ENCODE measurements around the gene SNAP29.
"Not testable (repeated sequence)": the region's sequence is repeated elsewhere in the genome, so short reads cannot be mapped to it uniquely, and the experiment has no call there.

SNAP29 gene

DNA sequence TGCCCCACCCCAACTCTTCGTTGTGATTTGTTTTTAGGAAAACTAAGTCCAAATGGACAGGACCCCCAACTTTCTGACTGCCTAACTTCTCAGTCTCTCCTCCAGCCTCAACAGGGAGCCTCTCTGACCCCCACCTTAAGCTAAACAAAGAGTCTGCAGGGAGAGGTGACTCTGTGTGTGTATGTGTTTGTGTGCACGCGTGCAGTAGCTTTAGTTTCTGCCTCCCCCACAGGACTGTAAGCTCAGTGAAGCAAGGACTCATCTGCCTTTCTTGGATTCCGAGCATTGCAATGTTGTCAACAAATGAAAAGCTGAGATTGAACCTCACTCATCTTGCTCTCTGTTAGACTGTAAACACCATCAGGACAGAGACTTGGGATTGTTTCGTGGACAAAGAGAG lies 7.9 kb downstream of the SNAP29 start:
- DNase-seq (ENCODE audit: low read depth in 2 of 2) = no peak

DNA sequence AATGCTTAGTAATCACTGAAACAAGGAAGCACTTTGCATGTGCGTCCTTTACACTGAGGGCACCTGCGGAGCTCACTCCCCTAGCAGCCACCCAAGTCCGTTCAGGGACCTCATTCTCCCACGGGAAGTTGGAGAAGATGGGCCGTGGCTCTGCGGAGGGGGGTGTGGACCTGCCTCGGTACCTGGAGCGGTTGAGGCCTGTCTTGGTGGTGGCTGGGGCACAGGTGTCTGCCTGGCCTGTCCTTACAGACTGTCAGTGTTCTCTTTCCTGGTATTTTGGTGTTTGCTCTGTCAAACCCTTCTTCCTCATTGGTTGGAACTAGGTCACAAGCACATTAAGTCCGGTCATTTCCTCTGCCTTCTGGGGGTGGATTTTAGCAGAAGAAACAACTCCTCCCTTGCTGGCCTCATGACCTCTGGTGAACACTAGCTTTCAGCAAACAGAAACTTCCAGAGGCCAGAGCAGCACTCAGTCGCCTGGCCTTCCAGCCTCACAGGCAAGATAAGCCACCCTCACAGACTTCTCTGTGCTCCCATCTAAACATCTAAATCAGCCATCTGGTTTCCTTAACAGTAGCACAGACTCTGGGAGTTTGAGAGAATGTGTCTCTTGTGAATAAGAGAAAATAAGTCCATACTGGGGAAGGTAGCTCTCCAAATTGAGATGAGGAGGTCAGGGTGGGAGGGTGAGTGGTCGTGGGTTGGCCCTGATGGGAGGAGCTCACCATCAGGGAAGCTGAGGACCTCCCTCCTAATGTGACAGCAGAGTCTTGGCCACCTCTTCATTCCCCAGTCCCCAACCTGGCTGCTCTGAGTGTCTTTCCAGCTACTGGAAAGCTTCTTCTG lies 8.6 kb downstream of the SNAP29 start:
- no peak for DNase-seq (ENCODE audit: low read depth in 2 of 2)

DNA sequence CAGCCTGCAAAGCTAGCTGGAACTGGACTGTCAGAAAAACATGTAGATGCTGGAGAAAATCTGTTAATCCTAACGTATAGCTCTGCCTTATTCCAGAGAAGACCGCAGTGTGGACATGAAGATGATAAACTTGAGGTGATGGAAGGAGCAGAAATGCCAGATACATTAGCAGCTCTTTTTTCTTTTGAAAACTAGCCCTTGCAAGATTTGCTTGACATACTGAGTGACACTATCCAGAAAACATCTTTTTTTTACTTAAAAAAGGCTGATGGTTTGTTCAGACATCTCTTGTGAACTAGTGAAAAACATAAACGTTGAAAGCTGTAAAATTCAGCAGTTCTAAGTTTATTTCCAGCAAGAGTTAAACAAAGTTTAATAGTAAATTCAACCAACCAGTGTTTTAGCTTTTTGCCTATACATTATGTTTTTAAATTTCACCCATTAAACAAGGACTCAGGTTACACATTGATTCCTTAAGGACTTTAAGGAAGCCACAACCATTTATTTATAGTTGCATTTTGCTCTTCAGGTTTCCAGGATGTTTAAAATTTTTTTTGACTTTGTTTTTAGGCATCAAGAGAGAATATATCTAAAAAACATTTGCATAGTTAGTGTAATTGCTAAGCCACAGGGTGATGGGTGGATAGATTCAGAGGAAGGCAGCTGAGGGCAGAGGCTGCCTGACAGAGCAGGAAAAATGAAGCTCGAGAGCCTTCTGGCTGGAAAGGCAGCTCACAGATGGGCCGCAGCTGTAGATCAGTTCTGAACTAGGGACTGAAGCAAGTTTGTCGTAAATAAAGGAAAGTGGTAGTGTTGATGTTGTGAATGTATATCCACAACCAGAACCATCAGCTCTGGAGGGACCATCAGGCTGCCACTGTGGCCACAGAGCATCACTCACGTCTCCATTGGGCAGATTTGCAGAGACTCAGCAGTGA lies 9.5 kb downstream of the SNAP29 start:
- DNase-seq (ENCODE audit: low read depth in 2 of 2) = no peak

GRCh38 chr22:20869234-20869633 lies 10.4 kb downstream of the SNAP29 start:
- no peak for DNase-seq (ENCODE audit: low read depth in 2 of 2)

DNA sequence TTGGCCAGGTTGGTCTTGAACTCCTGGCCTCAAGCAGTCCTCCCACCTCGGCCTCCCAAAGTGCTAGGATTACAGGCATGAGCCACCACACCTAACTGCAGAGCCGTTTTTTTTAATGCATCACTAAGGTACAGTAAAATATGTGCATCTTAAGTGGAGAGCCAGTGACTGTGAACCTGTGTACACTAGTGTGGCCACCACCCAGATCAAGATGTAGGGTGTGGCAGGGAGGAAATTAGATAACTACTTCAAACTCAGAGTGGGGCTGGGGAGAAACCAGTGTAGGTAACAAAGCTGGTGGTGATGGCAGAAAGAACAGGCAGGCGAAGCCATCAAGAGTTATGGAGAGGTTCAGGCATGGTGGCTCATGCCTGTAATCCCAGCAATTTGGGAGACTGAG lies 14.4 kb downstream of the SNAP29 start:
- no peak for DNase-seq (ENCODE audit: low read depth in 2 of 2)

DNA sequence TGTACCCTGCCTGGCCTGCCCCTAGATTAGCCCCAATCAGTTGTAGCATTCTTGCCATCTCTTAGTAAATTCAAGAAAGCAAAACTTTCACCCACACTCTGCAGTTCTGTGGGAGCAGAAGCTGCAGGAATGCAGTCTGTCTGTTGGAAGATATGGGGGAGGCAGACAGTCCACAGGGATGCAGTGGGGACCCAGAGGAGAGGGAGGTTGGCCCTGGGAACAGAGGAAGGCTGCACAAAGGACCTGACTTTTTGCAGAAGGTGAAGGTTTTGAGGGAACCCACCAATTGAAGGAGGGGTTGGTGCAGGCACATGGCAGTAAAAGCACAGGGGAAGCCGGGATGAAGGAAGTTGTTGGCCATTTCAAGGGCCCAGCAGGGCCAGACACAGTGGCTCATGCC lies 16.5 kb downstream of the SNAP29 start:
- no peak for DNase-seq (ENCODE audit: low read depth in 2 of 2)

GRCh38 chr22:20877715-20878114 lies 18.9 kb downstream of the SNAP29 start:
- no peak for DNase-seq (ENCODE audit: low read depth in 2 of 2)

DNA sequence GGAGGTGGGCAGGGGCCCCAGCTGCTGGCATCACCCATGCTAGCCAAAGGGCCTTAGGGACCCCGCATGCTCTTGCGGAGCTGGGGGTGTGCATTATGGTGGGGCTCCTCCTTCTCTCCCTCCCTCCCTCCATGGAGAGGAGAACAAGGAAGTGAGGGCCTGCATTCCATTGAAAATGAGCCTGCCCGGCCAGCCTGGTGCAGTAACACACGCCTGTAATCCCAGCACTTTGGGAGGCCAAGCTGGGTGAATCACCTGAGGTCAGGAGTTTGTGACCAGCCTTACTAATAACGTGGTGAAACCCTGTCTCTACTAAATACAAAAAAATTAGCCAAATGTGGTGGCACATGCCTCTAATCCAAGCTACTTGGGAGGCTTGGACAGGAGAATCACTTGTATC lies 22.4 kb downstream of the SNAP29 start:
- no peak for DNase-seq (ENCODE audit: low read depth in 2 of 2)

DNA sequence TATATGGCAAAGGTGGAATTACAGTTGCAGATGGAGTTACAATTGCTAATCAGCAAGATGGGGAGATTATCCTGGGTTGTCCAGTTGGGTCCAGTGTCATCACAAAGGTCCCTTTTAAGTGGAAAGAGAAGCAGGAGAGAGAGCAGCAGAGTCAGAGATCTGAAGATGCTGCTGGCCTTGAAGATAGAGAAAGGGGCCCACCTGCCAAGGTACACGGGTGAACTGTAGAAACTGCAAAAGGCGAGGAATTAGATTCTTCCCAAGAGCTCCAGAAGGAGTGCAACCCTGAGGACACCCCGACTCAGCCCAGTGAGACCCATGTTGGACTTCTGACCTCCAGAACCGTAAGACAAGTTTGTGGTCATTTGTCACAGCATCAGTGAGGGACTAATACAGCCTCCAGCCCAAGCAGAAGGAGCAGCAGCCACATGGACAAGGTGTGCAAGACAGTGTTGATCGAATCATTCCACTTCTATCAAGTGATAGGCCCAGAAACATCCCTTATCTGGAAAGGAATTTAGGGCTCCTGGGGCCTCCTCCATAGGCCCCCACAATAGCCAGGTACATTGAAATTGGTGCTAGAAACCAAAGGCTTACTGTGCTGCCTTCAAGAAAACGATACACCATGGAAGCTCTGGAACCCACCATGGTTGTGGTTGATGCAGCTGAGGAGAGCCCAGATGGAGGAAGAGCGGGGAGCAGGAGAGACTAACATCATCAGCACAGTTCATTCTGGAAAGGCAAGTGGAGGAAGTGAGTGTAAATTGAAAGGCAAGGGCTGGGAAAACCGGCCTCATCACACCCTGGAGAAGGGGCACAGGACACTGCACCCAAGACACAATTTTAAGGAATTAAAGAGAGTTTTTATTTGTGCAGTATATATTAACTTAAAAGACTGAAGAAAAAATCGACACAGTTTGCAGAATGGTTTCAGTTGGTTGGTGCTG lies 23.3 kb downstream of the SNAP29 start:
- DNase-seq (ENCODE audit: low read depth in 2 of 2) = no peak

GRCh38 chr22:20882855-20883254 lies 24.0 kb downstream of the SNAP29 start:
- DNase-seq (ENCODE audit: low read depth in 2 of 2) = no peak

DNA sequence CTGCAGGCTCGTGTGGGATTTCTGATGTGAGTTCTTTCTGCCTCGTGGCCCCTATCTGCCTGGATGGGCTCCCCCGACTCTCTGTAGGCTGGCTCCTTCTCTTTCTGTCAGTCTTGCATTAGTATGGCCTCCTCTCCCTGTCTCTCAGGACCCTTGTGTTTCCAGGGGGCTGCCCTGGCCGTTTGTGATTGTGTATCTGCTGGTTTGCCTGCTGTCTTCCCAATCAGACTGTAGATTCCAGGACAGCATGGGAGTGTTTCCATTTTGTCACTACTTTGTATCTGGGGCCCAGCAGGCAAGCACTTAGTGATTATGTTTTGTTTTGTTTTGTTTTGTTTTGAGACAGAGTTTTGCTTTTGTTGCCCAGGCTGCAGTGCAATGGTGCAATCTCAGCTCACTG lies 25.6 kb downstream of the SNAP29 start:
- DNase-seq (ENCODE audit: low read depth in 2 of 2) = no peak

DNA sequence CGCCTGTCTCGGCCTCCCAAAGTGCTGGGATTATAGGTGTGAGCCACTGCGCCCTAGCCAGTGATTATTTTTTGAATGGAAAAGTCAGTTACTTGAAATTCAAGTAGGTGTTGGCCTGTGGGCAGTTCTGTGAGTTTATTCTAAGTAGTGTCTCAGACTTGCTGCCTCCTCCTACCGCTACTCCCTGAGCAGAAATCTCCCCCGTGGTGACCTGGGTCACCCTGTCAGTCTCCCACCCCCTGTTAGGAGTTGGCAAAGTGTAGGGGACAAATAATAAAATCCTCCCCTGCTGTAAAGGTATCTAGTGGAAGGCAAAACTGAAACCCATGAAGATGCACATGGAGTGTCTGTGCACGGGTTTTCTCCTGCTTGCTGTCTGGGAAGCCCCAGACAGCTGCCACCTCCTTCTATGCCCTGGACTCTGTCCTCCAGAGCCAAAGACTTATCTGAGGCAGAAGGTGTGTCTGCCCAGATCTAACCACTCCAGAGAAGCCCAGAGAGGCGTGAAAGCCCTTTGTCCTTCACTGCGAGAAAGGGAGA lies 26.3 kb downstream of the SNAP29 start:
- DNase-seq (ENCODE audit: low read depth in 2 of 2) = no peak

DNA sequence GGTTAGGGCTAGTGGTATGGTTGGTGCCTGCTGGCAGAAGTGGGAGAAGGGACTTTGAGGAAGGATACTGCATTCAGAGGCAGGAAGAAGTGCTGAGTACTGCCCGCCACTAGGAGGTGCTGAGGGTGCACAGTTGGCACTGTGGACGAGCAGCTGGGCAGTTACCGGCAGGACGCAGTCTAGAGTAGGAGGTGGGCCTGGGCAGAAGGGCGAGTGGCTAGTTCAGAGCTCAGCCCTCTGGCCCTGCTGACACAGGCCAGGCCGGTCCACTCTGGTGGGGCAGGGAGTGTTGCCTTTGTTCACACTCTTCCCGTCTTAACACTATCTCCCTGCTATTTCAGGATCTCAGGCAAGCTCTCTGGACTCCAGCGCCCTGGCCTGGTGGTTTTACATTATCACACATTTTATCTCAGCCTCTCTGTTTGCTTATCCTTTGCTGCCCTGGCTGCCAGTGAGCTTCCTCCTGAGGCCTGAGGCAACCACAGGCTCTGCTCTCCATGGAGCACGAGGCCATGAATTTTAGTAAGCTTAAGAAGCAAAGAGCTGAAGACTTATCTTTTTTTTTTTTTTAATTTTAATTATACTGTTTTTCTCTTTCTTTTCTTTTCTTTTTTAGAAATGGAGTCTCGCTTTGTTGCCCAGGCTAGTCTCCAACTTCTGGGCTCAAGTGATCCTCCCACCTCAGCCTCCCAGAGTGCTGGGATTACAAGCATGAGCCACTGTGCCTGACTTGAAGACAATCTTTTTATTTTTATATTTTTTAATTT lies 26.9 kb downstream of the SNAP29 start:
- no peak for DNase-seq (ENCODE audit: low read depth in 2 of 2)

- DNase-seq (ENCODE audit: low read depth in 2 of 2) = no peak
Observed at GRCh38 chr22:20887375-20887774, 28.6 kb downstream of the SNAP29 start.

DNA sequence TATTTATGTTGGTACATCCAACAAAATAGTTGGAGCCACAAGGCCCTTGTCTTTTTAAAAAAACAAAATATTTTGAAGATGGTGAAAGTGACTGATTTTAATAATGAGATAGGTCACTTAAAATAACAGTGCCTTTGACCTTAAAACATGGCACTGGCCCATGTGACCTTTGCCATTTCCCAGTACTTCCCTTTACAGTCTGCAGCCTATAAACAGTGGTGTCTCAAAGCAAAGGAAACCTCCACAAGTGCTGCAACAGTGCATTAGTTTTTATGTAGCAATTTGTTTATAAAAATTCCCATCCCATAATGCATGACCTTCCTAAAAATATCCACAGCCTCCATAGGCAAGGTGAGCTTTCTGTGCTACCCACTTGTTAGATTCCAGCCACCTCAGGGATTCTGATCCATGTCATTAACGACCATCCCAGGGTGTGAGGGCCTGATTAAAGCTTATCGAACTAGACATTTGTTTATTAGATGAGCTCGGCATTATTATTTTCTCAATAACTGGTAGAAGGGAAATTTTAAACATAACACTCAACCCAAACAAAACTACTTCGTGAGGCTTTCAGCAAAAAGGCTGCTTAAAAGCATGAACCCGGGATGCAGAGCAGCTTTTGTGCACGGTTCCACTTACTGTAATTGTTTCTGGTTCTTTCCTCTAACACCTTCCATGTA lies 30.4 kb downstream of the SNAP29 start:
- no peak for DNase-seq (ENCODE audit: low read depth in 2 of 2)

DNA sequence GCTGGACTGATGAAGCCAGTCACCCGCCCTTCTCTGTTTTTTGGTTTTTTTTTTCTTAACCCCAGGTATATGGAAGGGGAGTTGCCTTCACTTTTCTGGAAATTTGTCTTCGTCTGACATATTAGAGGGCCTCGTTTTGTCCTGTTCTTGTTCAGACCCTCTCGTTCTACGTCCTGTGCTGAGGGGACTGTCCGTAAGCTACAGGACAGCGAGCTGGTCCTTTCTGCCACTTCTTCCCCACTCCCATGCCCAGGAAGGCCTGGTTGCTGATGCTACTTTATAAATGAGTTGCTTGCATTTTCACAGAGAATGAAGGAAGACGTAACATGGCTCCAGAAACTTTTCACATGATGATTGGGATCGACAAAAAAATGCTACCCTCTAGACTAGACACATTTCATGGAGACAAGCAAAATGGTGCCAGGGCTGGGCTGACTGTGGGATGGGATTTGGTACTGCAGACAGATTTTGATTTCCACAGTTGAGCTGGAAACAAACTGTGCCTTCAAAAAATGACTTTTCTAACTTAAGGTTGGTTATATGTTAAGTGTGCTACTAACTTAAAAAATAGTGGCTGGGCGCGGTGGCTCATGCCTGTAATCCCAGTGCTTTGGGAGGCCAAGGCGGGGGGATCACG lies 31.2 kb downstream of the SNAP29 start:
- DNase-seq (ENCODE audit: low read depth in 2 of 2) = no peak

DNA sequence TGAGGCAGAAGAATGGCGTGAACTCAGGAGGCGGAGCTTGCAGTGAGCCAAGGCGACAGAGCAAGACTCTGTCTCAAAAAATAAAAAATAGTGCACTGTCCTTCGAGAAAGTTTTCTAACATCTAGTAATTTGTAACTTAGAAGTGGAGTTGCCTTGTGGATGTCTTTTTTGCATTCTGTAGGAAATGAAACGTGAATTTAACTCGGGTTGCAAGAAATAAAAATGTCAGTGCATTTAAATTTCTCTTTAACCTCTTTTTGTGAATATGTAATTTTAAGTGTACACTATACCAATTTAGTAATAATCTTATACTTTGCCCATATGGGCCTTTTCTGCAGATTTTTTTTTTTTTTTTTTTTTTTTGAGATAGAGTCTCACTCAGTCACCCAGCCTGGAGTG lies 32.2 kb downstream of the SNAP29 start:
- no peak for DNase-seq (ENCODE audit: low read depth in 2 of 2)

- not testable (repeated sequence) for DNase-seq (ENCODE audit: low read depth in 2 of 2)
Observed at GRCh38 chr22:20897737-20898136, 38.9 kb downstream of the SNAP29 start.

- no peak for DNase-seq (ENCODE audit: low read depth in 2 of 2)
Observed at GRCh38 chr22:20899827-20900423, 41.1 kb downstream of the SNAP29 start.

Measured in activated CD8-positive, alpha-beta memory T cell treated with anti-CD3 and anti-CD28 coated beads for 4 hours (primary cell).